Muscle of leg (tissue), 11 donors: ENCODE data around the gene VAV2. TPM values are rescaled to one million over a fixed set of nuclear protein-coding genes. Genes with fewer than 3 reads are reported as not detected.

Source experiments
- DNase-seq: peaks from one replicate; pipeline ENCODE4 v3.0.0; 2013
- H3K27ac ChIP-seq: one replicate; pipeline ENCODE4 v1.5.1; 2013; ENCODE audit warnings: mild to moderate bottlenecking, low read length, control low read depth
- H3K27me3 ChIP-seq: one replicate; pipeline ENCODE4 v1.6.1; 2013; ENCODE audit warnings: low read length; ENCODE audit not compliant: control insufficient read depth, insufficient read depth
- H3K36me3 ChIP-seq: one replicate; pipeline ENCODE4 v1.6.1; 2013; ENCODE audit warnings: low read length; ENCODE audit not compliant: control insufficient read depth, insufficient read depth
- H3K4me1 ChIP-seq: one replicate; pipeline ENCODE4 v1.6.1; 2013; ENCODE audit warnings: low read length; ENCODE audit not compliant: control insufficient read depth, insufficient read depth
- H3K4me3 ChIP-seq: one replicate; pipeline ENCODE4 v1.5.1; 2013; ENCODE audit warnings: low read length, control low read depth
- H3K9me3 ChIP-seq: replicated peaks from 2 replicates; pipeline ENCODE4 v1.6.1; 2013; ENCODE audit warnings: low read depth, low read length; ENCODE audit not compliant: control insufficient read depth
- WGBS: methylation state at CpG from one replicate; pipeline ENCODE4 v1.1.5; 2013; ENCODE audit warnings: missing lambda C conversion rate; ENCODE audit not compliant: insufficient coverage; 5-methylcytosine and 5-hydroxymethylcytosine counted together
- polyA plus RNA-seq, 8 donors: library from polyadenylated mRNA; unstranded; fragments of 120-200 nt; gene quantifications; one replicate each; pipeline versions ENCODE4 v1.2.1 to v1.2.3, GENCODE V29; 2013; ENCODE audit warnings: inconsistent platforms in 1 of 8, low replicate concordance in 1 of 8; ENCODE audit not compliant: insufficient read length in 8 of 8, insufficient read depth in 1 of 8
- total RNA-seq: library from RNA; stranded (reverse); fragments of 120-200 nt; gene quantifications from one replicate; pipeline ENCODE4 v1.2.4, GENCODE V29; 2013

The VAV2 gene
- total and polyA plus RNA-seq, 9 donors: 7.4 to 19.1 (median 16.0) TPM

DNA sequence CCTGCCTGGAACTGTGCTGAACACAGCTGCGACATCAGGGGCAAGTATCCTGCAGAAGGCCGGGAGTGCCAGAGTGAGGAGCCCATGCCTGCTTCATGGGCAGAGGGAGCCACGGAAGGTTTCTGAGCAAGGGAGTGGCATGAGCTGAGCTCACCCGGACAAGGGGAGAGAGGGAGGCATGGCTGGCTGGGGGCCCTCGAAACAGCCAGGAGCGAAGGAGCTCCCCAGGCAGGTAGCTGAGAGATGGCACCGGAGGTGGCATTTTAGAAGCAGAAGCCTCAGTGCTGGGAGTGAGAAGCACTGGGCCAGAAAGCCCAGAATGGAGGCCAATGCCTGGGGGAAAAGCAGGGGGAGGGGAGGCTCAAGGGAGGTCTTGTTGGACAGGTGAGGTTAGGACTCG lies 197.1 kb downstream of the VAV2 start:
- peaks cover 30% of the 10 kb centered on the region for H3K36me3 ChIP-seq
- no peak overlapping the region for H3K27ac ChIP-seq
- peaks cover 22% of the 10 kb centered on the region for H3K4me1 ChIP-seq
- WGBS: 73% methylated on average over 7 of the region's 8 CpGs
- no peak overlapping the region for H3K4me3 ChIP-seq
- H3K27me3 ChIP-seq: no peaks in the 10 kb centered on the region
- H3K9me3 ChIP-seq: no peaks in the 10 kb centered on the region
- DNase-seq: no peak

DNA sequence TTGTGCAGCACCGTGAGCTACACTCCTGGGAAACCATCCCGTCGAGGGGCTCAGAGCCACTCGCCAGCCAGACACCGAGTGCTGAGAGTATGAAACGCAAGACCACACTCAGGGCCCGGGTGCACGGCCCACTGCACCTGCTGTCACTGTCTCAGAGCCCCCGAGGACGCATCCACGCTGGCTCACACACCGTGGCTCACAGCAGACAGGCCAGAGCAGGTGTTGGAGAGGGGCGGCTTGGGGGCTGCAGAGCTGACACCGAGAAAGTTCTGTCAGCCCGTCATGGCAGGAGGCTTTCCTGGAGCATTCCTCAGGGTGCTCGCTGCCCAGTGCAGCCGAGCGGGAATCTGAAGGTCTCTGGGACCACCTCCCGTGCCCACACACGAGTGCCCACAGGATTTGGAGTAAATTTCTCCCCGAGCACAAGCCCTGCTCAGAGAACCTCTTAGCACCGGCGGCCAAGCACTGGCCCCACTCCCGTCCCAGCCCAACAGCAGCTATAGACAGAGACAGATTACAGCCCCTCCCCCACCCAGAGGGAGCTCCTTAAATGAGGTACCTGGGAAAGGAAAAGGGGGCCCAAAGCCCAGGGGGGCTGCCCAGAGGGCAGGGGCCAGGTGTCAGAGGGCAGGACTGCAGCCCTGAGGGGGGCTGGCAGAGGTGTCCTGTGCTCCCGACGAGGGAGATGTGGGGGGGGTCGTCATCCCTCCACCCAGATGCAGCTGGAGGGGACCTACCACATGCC lies 197.9 kb downstream of the VAV2 start:
- WGBS: 71% methylated on average over 20 of the region's 27 CpGs
- H3K27me3 ChIP-seq: no peaks in the 10 kb centered on the region
- peaks cover 33% of the 10 kb centered on the region for H3K36me3 ChIP-seq
- no peak overlapping the region for H3K27ac ChIP-seq
- H3K4me1 ChIP-seq: peaks cover 26% of the 10 kb centered on the region
- H3K4me3 ChIP-seq: no peak overlapping the region
- H3K9me3 ChIP-seq: no peaks in the 10 kb centered on the region
- no peak for DNase-seq

DNA sequence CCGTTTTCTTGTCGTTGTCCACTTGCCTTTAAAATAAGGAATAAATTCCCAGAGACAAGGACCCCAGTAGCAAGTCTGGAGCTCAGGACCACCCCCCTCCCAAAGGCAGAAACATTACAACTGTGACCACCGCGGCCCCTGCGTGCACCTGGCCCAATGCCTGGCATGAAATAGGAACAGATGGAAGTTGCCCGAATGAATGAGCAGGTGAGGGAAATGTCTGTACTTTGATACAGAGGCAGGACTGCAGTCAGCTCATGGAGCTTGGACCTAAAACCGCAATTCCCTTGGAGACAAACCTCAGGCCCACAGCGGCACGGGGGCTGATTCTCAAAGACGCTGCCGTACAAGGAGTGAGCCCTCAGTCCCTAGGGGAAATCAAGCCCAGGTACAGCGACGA lies 198.7 kb downstream of the VAV2 start:
- peaks cover 38% of the 10 kb centered on the region for H3K36me3 ChIP-seq
- no peaks in the 10 kb centered on the region for H3K9me3 ChIP-seq
- DNase-seq: no peak
- H3K27ac ChIP-seq: no peak overlapping the region
- no peaks in the 10 kb centered on the region for H3K27me3 ChIP-seq
- WGBS: 78% methylated on average over 4 of the region's 13 CpGs
- H3K4me1 ChIP-seq: peaks cover 33% of the 10 kb centered on the region
- H3K4me3 ChIP-seq: no peak overlapping the region

DNA sequence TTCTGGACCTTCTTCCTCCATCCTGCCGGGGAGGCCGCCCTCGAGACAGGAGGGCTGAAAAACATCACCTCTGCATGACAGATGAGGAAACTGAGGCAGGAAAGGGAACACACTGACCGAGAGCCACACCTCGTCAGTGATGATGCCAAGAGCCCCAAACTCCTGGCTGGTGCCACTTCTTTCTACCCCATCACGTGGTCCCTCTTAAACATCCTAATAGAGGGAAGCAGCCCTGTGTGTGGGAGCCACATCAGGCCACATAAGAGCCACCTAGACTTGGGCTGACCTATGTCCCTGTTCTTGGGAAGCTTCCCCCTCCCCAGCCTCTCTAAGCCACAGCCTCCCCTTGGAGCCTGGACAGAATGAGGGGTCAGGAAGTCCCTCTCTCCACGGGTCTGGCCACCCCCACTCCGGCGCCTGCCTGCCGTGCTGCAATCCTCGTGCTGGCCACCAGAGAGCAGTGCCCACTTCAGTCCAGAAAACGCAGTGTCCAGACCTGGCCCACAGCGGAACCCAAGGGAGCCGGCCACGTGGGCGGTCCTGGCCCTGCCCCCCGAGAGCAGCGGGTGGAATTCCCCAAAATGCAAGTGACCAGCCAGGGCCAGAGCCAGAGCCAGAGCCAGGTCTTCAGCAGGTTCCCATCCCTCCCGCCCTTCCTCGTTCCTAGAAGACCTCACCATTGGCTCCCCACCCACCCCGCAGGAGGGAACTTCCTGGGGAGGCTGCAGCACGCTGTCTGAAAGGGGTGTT lies 199.2 kb downstream of the VAV2 start:
- WGBS: 20% methylated on average over 16 of the region's 22 CpGs

GRCh38 chr9:133791735-133792649 lies 200.1 kb downstream of the VAV2 start:
- no peaks in the 10 kb centered on the region for H3K27me3 ChIP-seq
- no peak overlapping the region for H3K27ac ChIP-seq
- no peaks in the 10 kb centered on the region for H3K9me3 ChIP-seq
- peaks cover 42% of the 10 kb centered on the region for H3K36me3 ChIP-seq
- WGBS: 92% methylated on average over 14 of the region's 18 CpGs
- H3K4me1 ChIP-seq: peaks cover 34% of the 10 kb centered on the region
- DNase-seq: no peak
- no peak overlapping the region for H3K4me3 ChIP-seq

More for the DNA sequence above, 199.2 kb downstream of the VAV2 start:
- no peaks in the 10 kb centered on the region for H3K9me3 ChIP-seq
- H3K36me3 ChIP-seq: peaks cover 43% of the 10 kb centered on the region
- H3K27ac ChIP-seq: no peak overlapping the region
- peaks cover 34% of the 10 kb centered on the region for H3K4me1 ChIP-seq
- H3K4me3 ChIP-seq: no peak overlapping the region
- no peaks in the 10 kb centered on the region for H3K27me3 ChIP-seq
- peak; percentile 81 for DNase-seq

GRCh38 chr9:133791069-133791468 lies 201.1 kb downstream of the VAV2 start:
- no peak for DNase-seq
- peaks cover 42% of the 10 kb centered on the region for H3K36me3 ChIP-seq
- H3K27ac ChIP-seq: no peak overlapping the region
- no peak overlapping the region for H3K4me3 ChIP-seq
- peaks cover 34% of the 10 kb centered on the region for H3K4me1 ChIP-seq
- no peaks in the 10 kb centered on the region for H3K9me3 ChIP-seq
- WGBS: 95% methylated on average over 11 of the region's 13 CpGs
- no peaks in the 10 kb centered on the region for H3K27me3 ChIP-seq

DNA sequence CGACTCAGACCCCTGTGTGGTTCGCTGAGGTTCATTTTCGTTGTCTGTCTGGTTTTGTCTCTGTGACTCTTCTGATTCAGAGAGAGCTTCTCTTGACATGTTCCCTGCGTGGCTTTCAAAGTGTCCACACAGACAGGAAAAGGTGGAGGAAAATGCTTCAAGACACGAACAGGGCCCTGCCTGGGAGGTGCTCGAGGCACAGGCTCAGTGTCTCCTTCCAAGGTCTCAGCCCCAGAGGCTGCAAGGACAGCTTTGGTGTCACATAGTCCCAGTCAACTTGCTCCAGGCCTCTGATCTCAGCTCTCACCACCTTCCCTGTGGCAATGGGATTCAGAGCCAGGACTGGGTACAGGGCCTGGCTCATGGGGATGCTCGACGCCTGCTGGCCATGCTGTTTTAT lies 202.3 kb downstream of the VAV2 start:
- no peak for DNase-seq
- Histone ChIP-seq H3K9me3 (no peaks in the 10 kb centered on the region), H3K27ac (no peak overlapping the region), H3K4me3 (no peak overlapping the region), H3K36me3 (peaks cover 44% of the 10 kb centered on the region), H3K27me3 (no peaks in the 10 kb centered on the region), H3K4me1 (peaks cover 36% of the 10 kb centered on the region)
- WGBS: 54% methylated on average over 6 of the region's 8 CpGs

GRCh38 chr9:133788819-133789717 lies 203.1 kb downstream of the VAV2 start:
- H3K4me3 ChIP-seq: no peak overlapping the region
- H3K4me1 ChIP-seq: peaks cover 29% of the 10 kb centered on the region
- 56% methylated on average over 29 of the region's 34 CpGs for WGBS
- H3K27me3 ChIP-seq: no peaks in the 10 kb centered on the region
- DNase-seq: peak; percentile 54
- peaks cover 45% of the 10 kb centered on the region for H3K36me3 ChIP-seq
- H3K27ac ChIP-seq: no peak overlapping the region
- H3K9me3 ChIP-seq: no peaks in the 10 kb centered on the region

GRCh38 chr9:133788045-133788818 lies 203.9 kb downstream of the VAV2 start:
- H3K36me3 ChIP-seq: peaks cover 53% of the 10 kb centered on the region
- DNase-seq: no peak
- H3K27ac ChIP-seq: no peak overlapping the region
- H3K9me3 ChIP-seq: no peaks in the 10 kb centered on the region
- H3K4me1 ChIP-seq: peaks cover 21% of the 10 kb centered on the region
- WGBS: 87% methylated on average over 24 of the region's 37 CpGs
- no peak overlapping the region for H3K4me3 ChIP-seq
- H3K27me3 ChIP-seq: no peaks in the 10 kb centered on the region
